Liver (tissue), 3 donors: ENCODE results near the gene TMED10.

ENCODE experiments used
- EGR1 ChIP-seq, 2 donors: IDR thresholded peaks; 2 replicates each; pipeline ENCODE4 v1.6.1; 2016 to 2018; ENCODE audit warnings: antibody characterized with exemption in 2 of 2, low read depth in 2 of 2
- HNF4A ChIP-seq, 2 donors: conservative IDR thresholded peaks; 2 replicates each; pipeline ENCODE4 v1.6.1; 2016; ENCODE audit warnings: antibody characterized with exemption in 2 of 2, mild to moderate bottlenecking in 2 of 2
- HNF4G ChIP-seq: IDR thresholded peaks from 2 replicates; pipeline ENCODE4 v1.6.1; 2016; ENCODE audit warnings: antibody characterized with exemption
- NR2F2 ChIP-seq: IDR thresholded peaks from 2 replicates; pipeline ENCODE4 v1.6.1; 2016; ENCODE audit warnings: antibody characterized with exemption
- TAF1 ChIP-seq: conservative IDR thresholded peaks from 2 replicates; pipeline ENCODE4 v1.6.1; 2016; ENCODE audit warnings: antibody characterized with exemption, mild to moderate bottlenecking
- TF ChIP-seq, protein P1 (sequence below): fragments of 150-350 bp; IDR thresholded peaks from 2 replicates; pipeline ENCODE4 v1.5.1; 2017; ENCODE audit warnings: improper control_type of control experiment, low read depth, low read length; ENCODE audit not compliant: missing input control
- TF ChIP-seq, protein P2 (sequence below): IDR thresholded peaks from 2 replicates; pipeline ENCODE4 v1.6.1; 2016; ENCODE audit warnings: antibody characterized with exemption
- TF ChIP-seq, protein P3 (sequence below): IDR thresholded peaks from 2 replicates; pipeline ENCODE4 v1.6.1; 2016; ENCODE audit warnings: antibody characterized with exemption
- TF ChIP-seq, protein P4 (sequence below): IDR thresholded peaks from 2 replicates; pipeline ENCODE4 v1.6.1; 2016; ENCODE audit warnings: antibody characterized with exemption
- TF ChIP-seq, protein P5 (sequence below): IDR thresholded peaks from 2 replicates; pipeline ENCODE4 v1.6.1; 2016; ENCODE audit warnings: antibody characterized with exemption, mild to moderate bottlenecking
- donor health status: healthy.
- donor health status: healthy.

DNA sequence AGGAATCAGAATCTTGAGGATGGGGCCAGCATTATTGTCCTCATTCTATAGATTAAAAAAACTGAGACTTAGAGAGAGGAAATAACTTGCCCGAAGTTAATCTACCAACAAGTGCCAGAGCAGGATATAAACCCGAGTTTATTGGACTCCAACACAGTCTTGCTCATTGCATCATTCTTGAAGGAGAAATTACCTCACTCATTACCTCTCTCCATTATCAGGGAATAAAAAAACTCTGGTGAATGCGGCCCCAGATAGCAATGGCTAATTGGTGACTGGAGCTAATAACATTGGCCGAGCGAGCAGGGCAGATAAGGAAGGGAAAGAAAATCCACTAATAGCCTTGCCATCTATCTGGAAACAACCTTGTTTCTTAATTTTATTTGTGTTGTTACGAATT lies 24.7 kb upstream of the TMED10 start:
- TF ChIP-seq, protein P1, sequence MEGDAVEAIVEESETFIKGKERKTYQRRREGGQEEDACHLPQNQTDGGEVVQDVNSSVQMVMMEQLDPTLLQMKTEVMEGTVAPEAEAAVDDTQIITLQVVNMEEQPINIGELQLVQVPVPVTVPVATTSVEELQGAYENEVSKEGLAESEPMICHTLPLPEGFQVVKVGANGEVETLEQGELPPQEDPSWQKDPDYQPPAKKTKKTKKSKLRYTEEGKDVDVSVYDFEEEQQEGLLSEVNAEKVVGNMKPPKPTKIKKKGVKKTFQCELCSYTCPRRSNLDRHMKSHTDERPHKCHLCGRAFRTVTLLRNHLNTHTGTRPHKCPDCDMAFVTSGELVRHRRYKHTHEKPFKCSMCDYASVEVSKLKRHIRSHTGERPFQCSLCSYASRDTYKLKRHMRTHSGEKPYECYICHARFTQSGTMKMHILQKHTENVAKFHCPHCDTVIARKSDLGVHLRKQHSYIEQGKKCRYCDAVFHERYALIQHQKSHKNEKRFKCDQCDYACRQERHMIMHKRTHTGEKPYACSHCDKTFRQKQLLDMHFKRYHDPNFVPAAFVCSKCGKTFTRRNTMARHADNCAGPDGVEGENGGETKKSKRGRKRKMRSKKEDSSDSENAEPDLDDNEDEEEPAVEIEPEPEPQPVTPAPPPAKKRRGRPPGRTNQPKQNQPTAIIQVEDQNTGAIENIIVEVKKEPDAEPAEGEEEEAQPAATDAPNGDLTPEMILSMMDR = no peak
- TF ChIP-seq, protein P2, sequence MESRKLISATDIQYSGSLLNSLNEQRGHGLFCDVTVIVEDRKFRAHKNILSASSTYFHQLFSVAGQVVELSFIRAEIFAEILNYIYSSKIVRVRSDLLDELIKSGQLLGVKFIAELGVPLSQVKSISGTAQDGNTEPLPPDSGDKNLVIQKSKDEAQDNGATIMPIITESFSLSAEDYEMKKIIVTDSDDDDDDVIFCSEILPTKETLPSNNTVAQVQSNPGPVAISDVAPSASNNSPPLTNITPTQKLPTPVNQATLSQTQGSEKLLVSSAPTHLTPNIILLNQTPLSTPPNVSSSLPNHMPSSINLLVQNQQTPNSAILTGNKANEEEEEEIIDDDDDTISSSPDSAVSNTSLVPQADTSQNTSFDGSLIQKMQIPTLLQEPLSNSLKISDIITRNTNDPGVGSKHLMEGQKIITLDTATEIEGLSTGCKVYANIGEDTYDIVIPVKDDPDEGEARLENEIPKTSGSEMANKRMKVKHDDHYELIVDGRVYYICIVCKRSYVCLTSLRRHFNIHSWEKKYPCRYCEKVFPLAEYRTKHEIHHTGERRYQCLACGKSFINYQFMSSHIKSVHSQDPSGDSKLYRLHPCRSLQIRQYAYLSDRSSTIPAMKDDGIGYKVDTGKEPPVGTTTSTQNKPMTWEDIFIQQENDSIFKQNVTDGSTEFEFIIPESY = no peak
- no peak for TF ChIP-seq HNF4A (conservative IDR thresholded peaks at IDR 0.05)
- no peak for TF ChIP-seq TAF1
- TF ChIP-seq, protein P3, sequence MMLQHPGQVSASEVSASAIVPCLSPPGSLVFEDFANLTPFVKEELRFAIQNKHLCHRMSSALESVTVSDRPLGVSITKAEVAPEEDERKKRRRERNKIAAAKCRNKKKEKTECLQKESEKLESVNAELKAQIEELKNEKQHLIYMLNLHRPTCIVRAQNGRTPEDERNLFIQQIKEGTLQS = no peak
- TF ChIP-seq HNF4G = no peak
- no peak for TF ChIP-seq EGR1 (IDR thresholded peaks at IDR 0.05; ENCODE audit: low read depth in 2 of 2)
- TF ChIP-seq, protein P4, sequence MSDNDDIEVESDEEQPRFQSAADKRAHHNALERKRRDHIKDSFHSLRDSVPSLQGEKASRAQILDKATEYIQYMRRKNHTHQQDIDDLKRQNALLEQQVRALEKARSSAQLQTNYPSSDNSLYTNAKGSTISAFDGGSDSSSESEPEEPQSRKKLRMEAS = no peak
- TF ChIP-seq, protein P5, sequence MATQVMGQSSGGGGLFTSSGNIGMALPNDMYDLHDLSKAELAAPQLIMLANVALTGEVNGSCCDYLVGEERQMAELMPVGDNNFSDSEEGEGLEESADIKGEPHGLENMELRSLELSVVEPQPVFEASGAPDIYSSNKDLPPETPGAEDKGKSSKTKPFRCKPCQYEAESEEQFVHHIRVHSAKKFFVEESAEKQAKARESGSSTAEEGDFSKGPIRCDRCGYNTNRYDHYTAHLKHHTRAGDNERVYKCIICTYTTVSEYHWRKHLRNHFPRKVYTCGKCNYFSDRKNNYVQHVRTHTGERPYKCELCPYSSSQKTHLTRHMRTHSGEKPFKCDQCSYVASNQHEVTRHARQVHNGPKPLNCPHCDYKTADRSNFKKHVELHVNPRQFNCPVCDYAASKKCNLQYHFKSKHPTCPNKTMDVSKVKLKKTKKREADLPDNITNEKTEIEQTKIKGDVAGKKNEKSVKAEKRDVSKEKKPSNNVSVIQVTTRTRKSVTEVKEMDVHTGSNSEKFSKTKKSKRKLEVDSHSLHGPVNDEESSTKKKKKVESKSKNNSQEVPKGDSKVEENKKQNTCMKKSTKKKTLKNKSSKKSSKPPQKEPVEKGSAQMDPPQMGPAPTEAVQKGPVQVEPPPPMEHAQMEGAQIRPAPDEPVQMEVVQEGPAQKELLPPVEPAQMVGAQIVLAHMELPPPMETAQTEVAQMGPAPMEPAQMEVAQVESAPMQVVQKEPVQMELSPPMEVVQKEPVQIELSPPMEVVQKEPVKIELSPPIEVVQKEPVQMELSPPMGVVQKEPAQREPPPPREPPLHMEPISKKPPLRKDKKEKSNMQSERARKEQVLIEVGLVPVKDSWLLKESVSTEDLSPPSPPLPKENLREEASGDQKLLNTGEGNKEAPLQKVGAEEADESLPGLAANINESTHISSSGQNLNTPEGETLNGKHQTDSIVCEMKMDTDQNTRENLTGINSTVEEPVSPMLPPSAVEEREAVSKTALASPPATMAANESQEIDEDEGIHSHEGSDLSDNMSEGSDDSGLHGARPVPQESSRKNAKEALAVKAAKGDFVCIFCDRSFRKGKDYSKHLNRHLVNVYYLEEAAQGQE = no peak
- no peak for TF ChIP-seq NR2F2
